NB4 (cell line): ENCODE measurements around the gene DTNBP1.
A peak's percentile ranks its signal among the peaks of the same experiment; 100 is the strongest.

Experiments used
- DNase-seq: peaks from one replicate; pipeline ENCODE4 v3.0.0; 2010; ENCODE audit warnings: low read depth
- H3K4me3 ChIP-seq: one replicate; pipeline ENCODE4 v1.5.1; 2011; ENCODE audit warnings: mild to moderate bottlenecking, low read depth, low read length, moderate library complexity
- CTCF ChIP-seq: IDR thresholded peaks from one replicate; pipeline ENCODE4 v1.5.1; 2012; ENCODE audit warnings: low read depth, low read length
- MYC ChIP-seq: IDR thresholded peaks from 2 replicates; pipeline ENCODE4 v1.6.1; 2011; ENCODE audit warnings: low read depth, low read length
- POLR2A ChIP-seq: IDR thresholded peaks from 2 replicates; pipeline ENCODE4 v1.6.1; 2011; ENCODE audit warnings: mild to moderate bottlenecking; ENCODE audit not compliant: insufficient read length; ENCODE audit errors: extremely low read depth
- TF ChIP-seq, protein P1 (sequence below): IDR thresholded peaks from 2 replicates; pipeline ENCODE4 v1.6.1; 2011; ENCODE audit warnings: low read depth, low read length

DTNBP1 gene

GRCh38 chr6:15682965-15683822 is 20.4 kb upstream of the DTNBP1 start:
- TF ChIP-seq POLR2A (no peak), CTCF (no peak), MYC (no peak)
- TF ChIP-seq, protein P1, sequence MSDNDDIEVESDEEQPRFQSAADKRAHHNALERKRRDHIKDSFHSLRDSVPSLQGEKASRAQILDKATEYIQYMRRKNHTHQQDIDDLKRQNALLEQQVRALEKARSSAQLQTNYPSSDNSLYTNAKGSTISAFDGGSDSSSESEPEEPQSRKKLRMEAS, result peak; percentile 39; the same call in 1 of the 2 replicates
- DNase-seq, result peak; percentile 72

DNA sequence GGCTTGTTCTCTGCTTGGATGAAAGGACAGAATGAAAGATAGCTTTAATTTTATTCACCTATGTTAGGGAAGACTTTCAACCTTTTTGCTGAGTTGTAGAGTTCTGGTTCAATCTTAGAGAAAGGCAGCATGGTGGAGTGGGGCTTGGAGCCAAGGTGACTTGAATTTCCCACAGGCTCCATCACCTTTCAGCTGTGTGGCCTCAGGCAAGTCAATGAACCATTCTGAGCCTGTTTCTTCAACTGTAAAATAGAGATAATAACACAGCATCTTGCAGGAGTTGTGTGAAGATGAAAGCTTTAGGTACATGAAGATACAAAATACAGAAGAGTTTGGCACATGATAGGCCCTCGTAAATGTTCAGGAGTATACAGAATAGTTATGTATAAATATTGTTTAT is 19.1 kb upstream of the DTNBP1 start:
- TF ChIP-seq CTCF (no peak), POLR2A (no peak), MYC (no peak)
- TF ChIP-seq, protein P1, result no peak
- H3K4me3 ChIP-seq, result no peak overlapping the region
- DNase-seq, result no peak

More at GRCh38 chr6:15682965-15683822, 20.4 kb upstream of the DTNBP1 start:
- H3K4me3 ChIP-seq, result no peak overlapping the region

DNA sequence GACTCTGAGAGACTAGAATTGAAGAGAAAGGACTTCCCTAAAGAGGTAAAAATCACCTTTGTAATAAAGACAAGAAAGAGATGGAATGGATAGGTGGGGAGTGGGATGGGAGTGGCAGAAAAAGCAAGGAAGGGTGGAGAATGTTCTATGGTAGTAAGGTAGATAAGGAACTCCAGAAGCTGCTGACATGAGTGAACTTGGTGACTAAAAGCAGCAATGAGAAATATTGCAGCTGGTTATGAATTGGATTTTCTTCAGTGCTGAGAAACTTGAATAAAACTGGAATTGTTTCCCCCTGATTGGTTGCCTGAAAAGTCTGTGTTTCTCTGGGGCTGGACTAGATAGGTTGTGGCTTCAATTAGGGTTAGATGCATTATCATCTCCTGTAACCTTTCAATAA is 15.7 kb upstream of the DTNBP1 start:
- DNase-seq, result no peak
- TF ChIP-seq MYC (no peak), CTCF (no peak), POLR2A (no peak)
- TF ChIP-seq, protein P1, result no peak
- H3K4me3 ChIP-seq, result no peak overlapping the region

DNA sequence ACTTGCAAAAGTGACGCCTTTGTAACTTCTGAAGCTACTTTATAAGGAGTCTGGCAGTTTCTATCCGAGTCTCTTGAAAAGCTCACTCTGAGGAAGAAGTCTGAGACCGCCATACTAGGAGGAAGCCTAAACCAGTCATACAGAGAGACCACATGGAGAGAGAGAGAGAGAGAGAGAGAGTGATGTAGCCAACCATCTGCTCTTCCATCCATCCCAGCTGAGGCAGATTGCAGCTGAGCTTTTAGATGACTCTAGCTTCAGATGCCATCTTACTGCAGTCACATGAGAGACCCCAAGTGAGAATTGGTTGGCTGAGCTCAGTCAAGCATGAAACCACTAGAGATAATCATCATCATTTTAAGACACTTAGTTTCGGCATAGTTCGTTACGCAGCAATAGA is 15.0 kb upstream of the DTNBP1 start:
- no peak overlapping the region for H3K4me3 ChIP-seq
- TF ChIP-seq, protein P1, result no peak
- TF ChIP-seq CTCF (no peak), POLR2A (no peak)
- DNase-seq, result no peak

- TF ChIP-seq CTCF (no peak), MYC (no peak), POLR2A (no peak)
- TF ChIP-seq, protein P1, result no peak
- DNase-seq, result no peak
- H3K4me3 ChIP-seq, result no peak overlapping the region
These were observed 12.8 kb upstream of the DTNBP1 start for GRCh38 chr6:15675536-15676220.
